Neural cell (in vitro differentiated cells): ENCODE data around the gene PCK1. TPM values are rescaled to one million over a fixed set of nuclear protein-coding genes. Genes with fewer than 3 reads are reported as not detected.

Experiments used
- H2AFZ ChIP-seq: fragments of 200-600, 300-800 bp; sonication (generic), shearing (Covaris generic); 2 replicates; pipeline ENCODE4 v1.6.0; 2014; ENCODE audit warnings: low read depth, mild to moderate bottlenecking, antibody characterized with exemption, low read length, moderate library complexity
- H3F3A ChIP-seq: fragments of 200-600 bp; shearing (Covaris generic); 2 replicates; pipeline ENCODE4 v1.6.1; 2016; ENCODE audit warnings: mild to moderate bottlenecking, moderate library complexity, mixed read lengths, antibody characterized with exemption, low read length; ENCODE audit not compliant: insufficient read depth, poor library complexity, severe bottlenecking
- H3K27ac ChIP-seq: fragments of 200-600, 300-800 bp; sonication (generic), shearing (Covaris generic); 2 replicates; pipeline ENCODE4 v1.5.1; 2014; ENCODE audit warnings: mild to moderate bottlenecking, low read length, moderate library complexity
- H3K27me3 ChIP-seq: fragments of 300-800, 200-600 bp; sonication (generic), shearing (Covaris generic); 2 replicates; pipeline ENCODE4 v1.6.0; 2014; ENCODE audit warnings: mild to moderate bottlenecking, low read depth, low read length, moderate library complexity; ENCODE audit not compliant: insufficient read depth
- H3K36me3 ChIP-seq: fragments of 300-800, 200-600 bp; sonication (generic), shearing (Covaris generic); 2 replicates; pipeline ENCODE4 v1.5.1; 2014; ENCODE audit warnings: mild to moderate bottlenecking, antibody characterized with exemption, low read length, moderate library complexity; ENCODE audit not compliant: insufficient read depth
- H3K4me2 ChIP-seq: fragments of 300-800, 200-600 bp; sonication (generic), shearing (Covaris generic); 2 replicates; pipeline ENCODE4 v1.6.0; 2014; ENCODE audit warnings: mild to moderate bottlenecking, low read length
- H3K4me3 ChIP-seq: fragments of 300-800, 200-600 bp; sonication (generic), shearing (Covaris generic); 2 replicates; pipeline ENCODE4 v1.5.1; 2014; ENCODE audit warnings: mild to moderate bottlenecking, low read length, moderate library complexity
- H3K79me2 ChIP-seq: fragments of 200-600 bp; shearing (Covaris generic); replicated peaks from 2 replicates; pipeline ENCODE4 v1.6.0; 2014; ENCODE audit warnings: mild to moderate bottlenecking, low read length, moderate library complexity; ENCODE audit not compliant: insufficient read depth
- H3K9ac ChIP-seq: fragments of 300-800, 200-600 bp; sonication (generic), shearing (Covaris generic); 2 replicates; pipeline ENCODE4 v1.6.1; 2016; ENCODE audit warnings: mild to moderate bottlenecking, low read length, mixed read lengths
- H3K9me2 ChIP-seq: fragments of 200-600 bp; shearing (Covaris generic); 2 replicates; pipeline ENCODE4 v1.6.1; 2016; ENCODE audit warnings: mild to moderate bottlenecking, low read length, mixed read lengths; ENCODE audit not compliant: insufficient read depth
- H3K9me3 ChIP-seq: fragments of 200-600, 300-800 bp; sonication (generic), shearing (Covaris generic); 2 replicates; pipeline ENCODE4 v1.6.1; 2016; ENCODE audit warnings: mild to moderate bottlenecking, mixed run types, low read length, moderate library complexity, mixed read lengths
- H4K20me1 ChIP-seq: fragments of 200-600 bp; shearing (Covaris generic); 2 replicates; pipeline ENCODE4 v1.6.1; 2016; ENCODE audit warnings: mild to moderate bottlenecking, mixed run types; ENCODE audit not compliant: insufficient read depth
- CTCF ChIP-seq: fragments of 450-650 bp; IDR thresholded peaks from 2 replicates; pipeline ENCODE4 v1.5.1; 2014; ENCODE audit warnings: antibody characterized with exemption, mild to moderate bottlenecking, moderate library complexity; ENCODE audit not compliant: poor library complexity, severe bottlenecking
- EP300 ChIP-seq: fragments of 450-650 bp; conservative IDR thresholded peaks from 2 replicates; pipeline ENCODE4 v1.6.1; 2014; ENCODE audit warnings: antibody characterized with exemption, mild to moderate bottlenecking, moderate library complexity; ENCODE audit not compliant: poor library complexity, severe bottlenecking
- EZH2 ChIP-seq: fragments of 200-600, 300-800 bp; shearing (Covaris generic), sonication (generic); IDR thresholded peaks from 2 replicates; pipeline ENCODE4 v1.6.1; 2014; ENCODE audit warnings: antibody characterized with exemption, low read length, borderline replicate concordance, mild to moderate bottlenecking; ENCODE audit not compliant: insufficient read depth, poor library complexity, severe bottlenecking
- MXI1 ChIP-seq: fragments of 450-650 bp; conservative IDR thresholded peaks from 2 replicates; pipeline ENCODE4 v1.6.1; 2014; ENCODE audit warnings: antibody characterized with exemption, mild to moderate bottlenecking; ENCODE audit not compliant: poor library complexity, severe bottlenecking
- POLR2AphosphoS5 ChIP-seq: IDR thresholded peaks from 2 replicates; pipeline ENCODE4 v1.6.1; 2012
- RAD21 ChIP-seq: fragments of 450-650 bp; conservative IDR thresholded peaks from 2 replicates; pipeline ENCODE4 v1.6.1; 2014; ENCODE audit warnings: antibody characterized with exemption, mild to moderate bottlenecking, moderate library complexity
- REST ChIP-seq: IDR thresholded peaks from 2 replicates; pipeline ENCODE4 v1.6.1; 2012; ENCODE audit warnings: borderline replicate concordance
- SMC3 ChIP-seq: fragments of 450-650 bp; conservative IDR thresholded peaks from 2 replicates; pipeline ENCODE4 v1.6.1; 2014; ENCODE audit warnings: antibody characterized with exemption, mild to moderate bottlenecking, moderate library complexity; ENCODE audit not compliant: poor library complexity
- TAF1 ChIP-seq: IDR thresholded peaks from 2 replicates; pipeline ENCODE4 v1.6.1; 2012; ENCODE audit warnings: low read depth
- polyA plus RNA-seq: library from polyadenylated mRNA; depleted of rRNA; stranded (reverse); fragments of >200 nt; gene quantifications from 2 replicates; pipeline ENCODE4 v1.2.3, GENCODE V29; 2014

PCK1 gene
- polyA plus RNA-seq, 1 donor from 2014 or later: 0.24 TPM

- no peaks in the 10 kb centered on the region for H3K36me3 ChIP-seq
- H3K9ac ChIP-seq: no peak overlapping the region
- no peaks in the 10 kb centered on the region for H3K79me2 ChIP-seq
- H3K9me3 ChIP-seq: no peaks in the 10 kb centered on the region
- no peaks in the 10 kb centered on the region for H4K20me1 ChIP-seq
- no peaks in the 10 kb centered on the region for H3K9me2 ChIP-seq
- no peak overlapping the region for H3K27ac ChIP-seq
- H3F3A ChIP-seq: no peaks in the 10 kb centered on the region
- H3K27me3 ChIP-seq: no peaks in the 10 kb centered on the region
- H2AFZ ChIP-seq: no peak overlapping the region
- no peak overlapping the region for H3K4me3 ChIP-seq
- H3K4me2 ChIP-seq: no peak overlapping the region
- no peak for TF ChIP-seq TAF1
- no peak for TF ChIP-seq CTCF
- no peak for TF ChIP-seq EZH2
- no peak for TF ChIP-seq EP300
- TF ChIP-seq POLR2AphosphoS5: no peak
- no peak for TF ChIP-seq REST
- no peak for TF ChIP-seq RAD21
- TF ChIP-seq MXI1: no peak
- no peak for TF ChIP-seq SMC3
Measured at GRCh38 chr20:57586370-57586793, 25.5 kb downstream of the PCK1 start.

- Histone ChIP-seq H3K9ac (no peak overlapping the region), H3K27me3 (no peaks in the 10 kb centered on the region), H3F3A (no peaks in the 10 kb centered on the region), H3K9me3 (no peaks in the 10 kb centered on the region), H2AFZ (no peak overlapping the region), H3K36me3 (no peaks in the 10 kb centered on the region), H4K20me1 (no peaks in the 10 kb centered on the region), H3K4me2 (no peak overlapping the region), H3K27ac (no peak overlapping the region), H3K4me3 (no peak overlapping the region), H3K9me2 (no peaks in the 10 kb centered on the region), H3K79me2 (no peaks in the 10 kb centered on the region)
- TF ChIP-seq REST (no peak), EP300 (no peak), RAD21 (no peak), TAF1 (no peak), CTCF (no peak), SMC3 (no peak), EZH2 (no peak), POLR2AphosphoS5 (no peak), MXI1 (no peak)
Measured at GRCh38 chr20:57586943-57587277, 26.0 kb downstream of the PCK1 start.
